HepG2 (cell line): ENCODE results near the gene WSCD2. TPM values are rescaled to one million over a fixed set of nuclear protein-coding genes. Genes with fewer than 3 reads are reported as not detected.

ENCODE experiments used
- ATAC-seq: fragments of 200-7000 bp; cut with Tn5 transposase; 3 replicates; pipeline ENCODE4 v1.9.1; 2020; ENCODE audit warnings: mild to moderate bottlenecking, moderate library complexity
- BruUV-seq: library from RNA; stranded (reverse); fragments of 400-500 nt; replicated peaks from 2 replicates; lab custom pipeline; 2021; lab: Mats Ljungman, UMichigan
- CTCF ChIA-PET: fragments of 300-600 bp; formaldehyde crosslinking; extraction: SDS; loops from one replicate; lab custom pipeline; 2021; ENCODE audit warnings: low total read pairs, inconsistent platforms, low intra/inter-chr PET ratio; lab: Yijun Ruan, JAX
- POLR2A ChIA-PET: fragments of 350-600 bp; sonication (Branson Sonifier 250); formaldehyde crosslinking; loops from one replicate; lab custom pipeline; 2020; ENCODE audit warnings: antibody characterized with exemption, inconsistent platforms; lab: Yijun Ruan, JAX
- DNase-seq: peaks from one replicate; pipeline ENCODE4 v3.0.0-alpha.2; 2015; ENCODE audit warnings: low spot score
- FAIRE-seq: peaks from 3 replicates; lab custom pipeline; 2011; peaks lifted over from hg19 to GRCh38; lab: Jason Lieb, UNC
- H2AFZ ChIP-seq: one replicate; pipeline ENCODE4 v1.6.1; 2011; ENCODE audit warnings: low read length, inconsistent platforms
- H3K27ac ChIP-seq: fragments of 300-600 bp; 3 replicates; pipeline ENCODE4 v1.8.0; 2011; ENCODE audit warnings: mixed run types, mild to moderate bottlenecking, mixed read lengths, low read length, inconsistent platforms; ENCODE audit not compliant: insufficient read depth; ENCODE audit errors: extremely low read length
- H3K27me3 ChIP-seq, 2 experiments: fragments of 200-600 bp in 1 of 2; 2 replicates in 1 of 2; 3 replicates in 1 of 2; pipeline versions ENCODE4 v1.6.0 to v1.8.0; 2011; ENCODE audit warnings: low read length in 2 of 2, mild to moderate bottlenecking in 2 of 2, moderate library complexity in 2 of 2, inconsistent platforms in 1 of 2; ENCODE audit not compliant: insufficient read depth in 2 of 2, control insufficient read depth in 1 of 2
- H3K36me3 ChIP-seq, 2 experiments: fragments of 200-600 bp in 1 of 2; replicated peaks in 1 of 2; 2 replicates in 1 of 2; 3 replicates in 1 of 2; pipeline versions ENCODE4 v1.5.1 to v1.8.0; 2011; ENCODE audit warnings: low read length in 2 of 2, inconsistent platforms in 1 of 2; ENCODE audit not compliant: insufficient read depth in 2 of 2, control insufficient read depth in 1 of 2
- H3K4me1 ChIP-seq: 2 replicates; pipeline ENCODE4 v1.5.1; 2012; ENCODE audit warnings: low read length, inconsistent platforms; ENCODE audit not compliant: insufficient read depth
- H3K4me2 ChIP-seq: 2 replicates; pipeline ENCODE4 v1.6.0; 2011; ENCODE audit warnings: low read depth, low read length, inconsistent platforms
- H3K4me3 ChIP-seq, 3 experiments: fragments of 200-600 bp in 1 of 3; sonication (generic), shearing (Covaris generic) in 1 of 3; replicated peaks in 1 of 3; 2 replicates each; pipeline ENCODE4 v1.5.1; 2011 to 2016; ENCODE audit warnings: low read length in 3 of 3, inconsistent platforms in 2 of 3, low read depth in 2 of 3, mild to moderate bottlenecking in 2 of 3, control low read depth in 1 of 3, mixed read lengths in 1 of 3; ENCODE audit not compliant: insufficient read depth in 1 of 3
- H3K79me2 ChIP-seq: one replicate; pipeline ENCODE4 v1.6.1; 2011; ENCODE audit warnings: low read length, inconsistent platforms; ENCODE audit not compliant: insufficient read depth
- H3K9ac ChIP-seq: 2 replicates; pipeline ENCODE4 v1.6.0; 2011; ENCODE audit warnings: mild to moderate bottlenecking, low read depth, low read length, inconsistent platforms; ENCODE audit not compliant: insufficient read depth
- H3K9me3 ChIP-seq: 2 replicates; pipeline ENCODE4 v1.5.1; 2012; ENCODE audit warnings: mild to moderate bottlenecking, low read length
- H4K20me1 ChIP-seq: 2 replicates; pipeline ENCODE4 v1.6.0; 2011; ENCODE audit warnings: inconsistent platforms, mild to moderate bottlenecking, low read length, moderate library complexity; ENCODE audit not compliant: insufficient read depth
- MIER2 ChIP-seq: IDR thresholded peaks from 2 replicates; pipeline ENCODE4 v1.6.1; 2016; ENCODE audit warnings: missing biosample characterization, missing genetic modification reagents
- PAX8 ChIP-seq: sonication (generic); formaldehyde crosslinking; IDR thresholded peaks from 2 replicates; pipeline ENCODE4 v1.8.0; 2022; ENCODE audit warnings: mild to moderate bottlenecking, missing genetic modification reagents, borderline replicate concordance
- ZNF160 ChIP-seq: sonication (generic); formaldehyde crosslinking; IDR thresholded peaks from 2 replicates; pipeline ENCODE4 v1.8.0; 2022; ENCODE audit warnings: mild to moderate bottlenecking, inconsistent platforms, missing genetic modification reagents
- ZNF335 ChIP-seq: sonication (generic); formaldehyde crosslinking; IDR thresholded peaks from 2 replicates; pipeline ENCODE4 v1.4.0; 2020; ENCODE audit warnings: missing genetic modification reagents
- ZNF746 ChIP-seq: sonication (generic); formaldehyde crosslinking; IDR thresholded peaks from 2 replicates; pipeline ENCODE4 v1.8.0; 2022; ENCODE audit warnings: mild to moderate bottlenecking, missing genetic modification reagents
- WGBS: methylation state at CpG from one replicate; pipeline ENCODE4 v1.1.6; 2017; ENCODE audit warnings: low lambda C conversion rate; 5-methylcytosine and 5-hydroxymethylcytosine counted together
- in situ Hi-C: cut with HindIII; loops from 2 replicates; pipeline ENCODE4 v1.10.0; 2017; ENCODE audit warnings: low pct_unique_long_range_greater_than_20kb; ENCODE audit not compliant: extremely low pct_ligation_motif_present
- intact Hi-C: fragments of 100-400 bp; cut with micrococcal nuclease; formaldehyde crosslinking; loops from one replicate; pipeline ENCODE4 v1.10.0; 2022; ENCODE audit not compliant: unreplicated experiment
- polyA plus RNA-seq, 8 experiments: library from polyadenylated mRNA; depleted of rRNA in 3 of 8; stranded (reverse) in 7 of 8; unstranded in 1 of 8; fragments of >200 nt; fragmentation: Illumina TruSeq in 4 of 8; extraction: Trizol in 4 of 8; gene quantifications; 2 replicates each; pipeline versions ENCODE4 v1.2.1 to v1.2.3, GENCODE V29; 2011 to 2016; ENCODE audit warnings: low read depth in 4 of 8, missing spikeins in 1 of 8, mixed read lengths in 1 of 8; ENCODE audit not compliant: insufficient read depth in 1 of 8
- total RNA-seq, 5 experiments: library from RNA; depleted of rRNA; stranded (reverse); fragments of >200 nt; fragmentation: Illumina TruSeq; extraction: Trizol; gene quantifications; 2 replicates each; pipeline ENCODE4 v1.2.3, GENCODE V29; 2016; ENCODE audit warnings: low read depth in 1 of 5
- TF ChIP-seq, protein P1 (sequence below): sonication (generic); formaldehyde crosslinking; IDR thresholded peaks from 2 replicates; pipeline ENCODE4 v1.8.0; 2022; ENCODE audit warnings: missing genetic modification reagents, low read depth, mild to moderate bottlenecking, borderline replicate concordance
- TF ChIP-seq, protein P2 (sequence below): sonication (generic); formaldehyde crosslinking; IDR thresholded peaks from 2 replicates; pipeline ENCODE4 v1.5.1; 2020; ENCODE audit warnings: missing genetic modification reagents, mild to moderate bottlenecking, borderline replicate concordance
- TF ChIP-seq, protein P3 (sequence below), 2 experiments: sonication (generic) in 1 of 2; formaldehyde crosslinking in 1 of 2; IDR thresholded peaks; 2 replicates each; pipeline versions ENCODE4 v1.6.1 to v1.9.0; 2014 to 2022; ENCODE audit warnings: antibody characterized with exemption in 1 of 2, borderline replicate concordance in 1 of 2, inconsistent platforms in 1 of 2, low read depth in 1 of 2, missing genetic modification reagents in 1 of 2

The WSCD2 gene
- total and polyA plus RNA-seq, 2 of the 13 experiments (the other 11 are each of a cell fraction or from before 2014, with no cell fraction given) = not detected

DNA sequence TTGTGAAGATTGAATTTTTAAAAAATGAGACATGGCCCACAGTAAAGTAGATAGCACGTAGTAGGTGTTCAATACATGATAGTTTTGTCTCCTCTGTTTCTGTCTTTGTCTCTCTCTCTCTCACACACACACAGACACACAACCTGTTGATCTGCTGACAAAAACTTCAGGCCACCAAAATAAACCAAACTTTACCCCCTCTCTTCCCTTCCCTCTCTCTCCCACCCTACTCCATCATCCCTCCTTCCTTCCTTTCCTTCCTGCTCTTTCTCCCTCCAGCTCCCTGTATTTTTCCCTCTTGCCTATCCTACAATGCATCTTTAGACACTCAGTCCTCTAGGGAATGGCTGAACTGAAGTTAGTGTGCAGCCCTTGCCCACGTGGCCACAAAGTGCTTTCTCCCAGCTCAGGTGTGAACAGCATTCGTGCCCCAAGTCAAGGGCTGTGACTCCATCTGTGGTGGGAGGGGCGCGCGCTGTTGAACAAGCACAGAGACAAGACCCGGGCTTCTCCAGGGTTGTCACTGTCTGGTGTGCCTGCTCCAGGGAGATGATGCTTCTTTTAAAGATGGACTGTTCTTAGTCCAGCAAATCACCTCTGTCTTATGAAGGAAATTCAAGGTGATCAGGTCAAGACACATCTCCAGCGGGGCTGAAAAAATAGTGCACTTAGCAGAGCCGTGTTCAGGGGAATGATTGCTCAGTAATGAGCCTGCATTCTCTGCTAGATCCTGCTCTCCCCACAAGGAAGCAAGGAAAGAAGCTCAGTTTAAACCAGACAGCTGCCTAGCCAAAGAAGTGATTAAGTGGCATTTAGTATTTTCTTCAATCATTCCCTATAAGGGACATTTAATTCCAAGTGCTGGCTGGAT is 75.3 kb downstream of the WSCD2 start (continued):
- TF ChIP-seq, protein P1, sequence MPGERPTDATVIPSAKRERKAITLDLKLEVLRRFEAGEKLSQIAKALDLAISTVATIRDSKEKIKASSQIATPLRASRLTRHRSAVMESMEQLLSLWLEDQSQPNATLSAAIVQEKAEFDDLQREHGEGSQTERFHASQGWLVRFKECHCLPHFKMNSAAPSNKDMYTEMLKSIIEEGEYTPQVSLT = no peak
- TF ChIP-seq ZNF335 (CRISPR knock-in tag) (no peak), PAX8 (CRISPR knock-in tag) (no peak), MIER2 (CRISPR knock-in tag) (no peak), ZNF746 (CRISPR knock-in tag) (no peak)
- TF ChIP-seq, protein P2, sequence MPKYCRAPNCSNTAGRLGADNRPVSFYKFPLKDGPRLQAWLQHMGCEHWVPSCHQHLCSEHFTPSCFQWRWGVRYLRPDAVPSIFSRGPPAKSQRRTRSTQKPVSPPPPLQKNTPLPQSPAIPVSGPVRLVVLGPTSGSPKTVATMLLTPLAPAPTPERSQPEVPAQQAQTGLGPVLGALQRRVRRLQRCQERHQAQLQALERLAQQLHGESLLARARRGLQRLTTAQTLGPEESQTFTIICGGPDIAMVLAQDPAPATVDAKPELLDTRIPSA (CRISPR knock-in tag) = no peak

DNA sequence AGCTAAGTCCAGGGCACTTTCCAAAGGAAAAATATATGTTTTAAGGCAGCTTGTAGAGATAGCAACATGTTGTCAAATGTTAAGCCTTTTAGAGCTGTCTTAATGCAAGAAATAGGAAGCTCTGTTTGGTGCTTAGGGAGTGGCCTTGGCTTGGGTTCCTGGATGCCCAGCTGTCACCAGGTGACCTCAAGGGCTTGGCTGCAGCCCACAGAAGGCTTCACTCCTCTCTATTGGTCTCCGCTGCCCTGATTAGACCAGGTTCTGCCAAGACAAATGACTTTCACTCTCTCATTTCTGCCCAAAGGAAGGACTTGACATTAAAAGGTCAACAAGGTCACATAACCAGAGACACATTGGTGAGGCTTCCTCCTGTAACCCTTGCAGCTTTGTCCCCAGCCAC is 76.8 kb downstream of the WSCD2 start:
- POLR2A ChIA-PET = no interaction called here
- peaks cover 0 to 4% of the 10 kb centered on the region in 2 experiments; a peak in 1 of 5 replicates for H3K27me3 ChIP-seq

More for the DNA sequence above, 76.8 kb downstream of the WSCD2 start:
- WGBS = no CpG with 5 or more reads among the region's 1 CpG
- no peak for TF ChIP-seq ZNF160 (CRISPR knock-in tag)
- TF ChIP-seq, protein P3, sequence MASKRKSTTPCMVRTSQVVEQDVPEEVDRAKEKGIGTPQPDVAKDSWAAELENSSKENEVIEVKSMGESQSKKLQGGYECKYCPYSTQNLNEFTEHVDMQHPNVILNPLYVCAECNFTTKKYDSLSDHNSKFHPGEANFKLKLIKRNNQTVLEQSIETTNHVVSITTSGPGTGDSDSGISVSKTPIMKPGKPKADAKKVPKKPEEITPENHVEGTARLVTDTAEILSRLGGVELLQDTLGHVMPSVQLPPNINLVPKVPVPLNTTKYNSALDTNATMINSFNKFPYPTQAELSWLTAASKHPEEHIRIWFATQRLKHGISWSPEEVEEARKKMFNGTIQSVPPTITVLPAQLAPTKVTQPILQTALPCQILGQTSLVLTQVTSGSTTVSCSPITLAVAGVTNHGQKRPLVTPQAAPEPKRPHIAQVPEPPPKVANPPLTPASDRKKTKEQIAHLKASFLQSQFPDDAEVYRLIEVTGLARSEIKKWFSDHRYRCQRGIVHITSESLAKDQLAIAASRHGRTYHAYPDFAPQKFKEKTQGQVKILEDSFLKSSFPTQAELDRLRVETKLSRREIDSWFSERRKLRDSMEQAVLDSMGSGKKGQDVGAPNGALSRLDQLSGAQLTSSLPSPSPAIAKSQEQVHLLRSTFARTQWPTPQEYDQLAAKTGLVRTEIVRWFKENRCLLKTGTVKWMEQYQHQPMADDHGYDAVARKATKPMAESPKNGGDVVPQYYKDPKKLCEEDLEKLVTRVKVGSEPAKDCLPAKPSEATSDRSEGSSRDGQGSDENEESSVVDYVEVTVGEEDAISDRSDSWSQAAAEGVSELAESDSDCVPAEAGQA (IDR thresholded peaks at IDR 0.05; ENCODE audit: low read depth) = no peak
- TF ChIP-seq, protein P3 (CRISPR knock-in tag; IDR thresholded peaks at IDR 0.05; ENCODE audit: borderline replicate concordance) = no peak
- in situ Hi-C loops = no loop called here
- Histone ChIP-seq H3K4me1 (no peaks in the 10 kb centered on the region), H2AFZ (no peak overlapping the region), H4K20me1 (no peaks in the 10 kb centered on the region), H3K79me2 (no peaks in the 10 kb centered on the region), H3K4me3 (no peak overlapping the region), H3K9ac (no peak overlapping the region), H3K27ac (no peak overlapping the region), H3K4me2 (no peak overlapping the region), H3K9me3 (peaks cover 10% of the 10 kb centered on the region), H3K36me3 (no peaks in the 10 kb centered on the region)
- intact Hi-C loops = no loop called here
- DNase-seq = no peak
- CTCF ChIA-PET = no interaction called here
- FAIRE-seq = no peak
- BruUV-seq = no TSS peak
- no peak for ATAC-seq
